A673 (cell line): ENCODE results near the gene LAGE3. TPM values are rescaled to one million over a fixed set of nuclear protein-coding genes. Genes with fewer than 3 reads are reported as not detected.

Experiments used
- BruUV-seq: library from RNA; stranded (reverse); fragments of 400-500 nt; replicated peaks from 2 replicates; lab custom pipeline; 2021; lab: Mats Ljungman, UMichigan
- CTCF ChIA-PET: fragments of 300-600 bp; sonication (Branson Sonifier 250); formaldehyde crosslinking; loops from one replicate; lab custom pipeline; 2022; ENCODE audit warnings: antibody characterized with exemption; lab: Charles Lee
- POLR2A ChIA-PET: fragments of 300-600 bp; sonication (Branson Sonifier 250); formaldehyde crosslinking; loops from one replicate; lab custom pipeline; 2022; ENCODE audit warnings: antibody characterized with exemption; ENCODE audit not compliant: low non-redundant PET; lab: Charles Lee
- DNase-seq: peaks from one replicate; pipeline ENCODE4 v3.0.0-alpha.2; 2015; ENCODE audit warnings: low spot score
- H3K27ac ChIP-seq: fragments of 200-600 bp; sonication (generic); 2 replicates; pipeline ENCODE4 v1.5.1; 2016; ENCODE audit warnings: mixed run types, low read depth, mild to moderate bottlenecking, mixed read lengths, antibody characterized with exemption, low read length; ENCODE audit not compliant: poor library complexity, severe bottlenecking
- H3K27me3 ChIP-seq: fragments of 200-600 bp; sonication (generic); replicated peaks from 2 replicates; pipeline ENCODE4 v1.6.1; 2017; ENCODE audit warnings: mixed run types, low read depth, mild to moderate bottlenecking, mixed read lengths, antibody characterized with exemption, low read length; ENCODE audit not compliant: insufficient read depth, poor library complexity
- H3K36me3 ChIP-seq: fragments of 200-600 bp; sonication (generic); 2 replicates; pipeline ENCODE4 v1.6.1; 2016; ENCODE audit warnings: mixed run types, mild to moderate bottlenecking, mixed read lengths, antibody characterized with exemption, low read length; ENCODE audit not compliant: insufficient read depth, poor library complexity, severe bottlenecking
- H3K4me1 ChIP-seq: fragments of 200-600 bp; sonication (generic); 2 replicates; pipeline ENCODE4 v1.6.1; 2017; ENCODE audit warnings: mixed run types, mild to moderate bottlenecking, mixed read lengths, antibody characterized with exemption, low read length; ENCODE audit not compliant: insufficient read depth, poor library complexity, severe bottlenecking
- H3K4me3 ChIP-seq: fragments of 200-600 bp; sonication (generic); 2 replicates; pipeline ENCODE4 v1.5.1; 2016; ENCODE audit warnings: low read depth, mixed run types, mild to moderate bottlenecking, mixed read lengths, low read length; ENCODE audit not compliant: poor library complexity, severe bottlenecking
- H3K9me3 ChIP-seq: fragments of 200-600 bp; sonication (generic); 2 replicates; pipeline ENCODE4 v1.6.1; 2016; ENCODE audit warnings: mixed run types, low read depth, mild to moderate bottlenecking, mixed read lengths, antibody characterized with exemption, low read length; ENCODE audit not compliant: poor library complexity, severe bottlenecking
- CTCF ChIP-seq: fragments of 300-800, 200-600 bp; sonication (generic); conservative IDR thresholded peaks from 2 replicates; pipeline ENCODE4 v1.5.1; 2017; ENCODE audit warnings: low read depth, mild to moderate bottlenecking, antibody characterized with exemption, low read length, moderate library complexity, mixed read lengths
- EZH2 ChIP-seq: fragments of 200-600 bp; sonication (generic); IDR thresholded peaks from 2 replicates; pipeline ENCODE4 v1.6.1; 2017; ENCODE audit warnings: borderline replicate concordance, low read depth, mild to moderate bottlenecking, mixed read lengths, antibody characterized with exemption, low read length; ENCODE audit not compliant: poor library complexity, severe bottlenecking
- intact Hi-C: fragments of 100-400 bp; cut with micrococcal nuclease; formaldehyde crosslinking; loops from one replicate; pipeline ENCODE4 v1.10.0; 2022; ENCODE audit not compliant: unreplicated experiment
- total RNA-seq: library from RNA; stranded (reverse); gene quantifications from 2 replicates; pipeline ENCODE4 v1.2.3, GENCODE V29; 2021

LAGE3 gene
- total RNA-seq, 1 experiment from 2014 or later = 34.6 TPM

DNA sequence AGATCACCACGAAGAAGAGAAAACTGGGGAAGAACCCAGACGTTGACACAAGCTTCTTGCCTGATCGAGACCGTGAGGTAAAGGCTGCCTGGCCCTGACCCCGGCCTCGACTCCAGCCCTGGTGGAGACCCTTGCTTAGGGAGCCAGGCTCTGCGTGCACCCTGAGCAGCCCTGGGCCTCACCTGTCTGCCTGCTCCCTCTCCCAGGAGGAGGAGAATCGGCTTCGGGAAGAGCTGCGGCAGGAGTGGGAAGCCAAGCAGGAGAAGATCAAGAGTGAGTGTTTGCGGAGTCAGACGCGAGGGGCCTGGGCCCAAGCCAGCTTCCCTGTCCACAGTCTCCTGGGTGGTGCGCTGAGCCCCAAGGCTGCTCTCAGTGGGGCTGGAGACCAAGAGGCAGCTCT, 30.6 kb downstream of the LAGE3 start:
- Histone ChIP-seq H3K36me3 (peaks cover 4% of the 10 kb centered on the region), H3K27me3 (no peaks in the 10 kb centered on the region), H3K4me1 (peaks cover 6% of the 10 kb centered on the region), H3K9me3 (no peaks in the 10 kb centered on the region), H3K4me3 (no peak overlapping the region), H3K27ac (no peak overlapping the region)
- TF ChIP-seq CTCF = no peak
- no peak for TF ChIP-seq EZH2
- intact Hi-C loops = no loop called here
- ChIA-PET CTCF (no interaction called here), POLR2A (no interaction called here)
- BruUV-seq = no TSS peak
- no peak for DNase-seq

DNA sequence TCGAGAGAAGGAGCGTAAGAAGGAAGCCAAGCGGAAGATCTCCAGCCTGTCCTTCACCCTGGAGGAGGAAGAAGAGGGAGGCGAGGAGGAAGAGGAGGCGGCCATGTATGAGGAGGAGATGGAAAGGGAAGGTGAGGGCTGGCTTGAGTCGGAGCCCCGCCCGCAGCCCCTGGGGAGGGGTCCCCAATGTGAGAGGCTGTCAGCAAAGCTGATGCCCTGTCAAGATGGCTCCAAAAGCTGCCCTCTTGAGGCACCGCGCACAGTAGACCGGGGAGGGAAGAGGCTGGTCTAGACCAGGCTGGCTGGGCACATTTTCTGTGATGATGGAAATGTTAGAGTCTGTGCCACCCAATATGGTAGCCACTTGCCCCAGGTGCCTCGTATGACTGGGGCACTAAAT, 32.7 kb downstream of the LAGE3 start:
- Histone ChIP-seq H3K4me1 (peaks cover 6% of the 10 kb centered on the region), H3K27me3 (no peaks in the 10 kb centered on the region), H3K36me3 (peaks cover 4% of the 10 kb centered on the region), H3K4me3 (no peak overlapping the region), H3K27ac (no peak overlapping the region), H3K9me3 (no peaks in the 10 kb centered on the region)
- ChIA-PET CTCF (no interaction called here), POLR2A (no interaction called here)
- intact Hi-C loops = no loop called here
- no TSS peak for BruUV-seq
- TF ChIP-seq CTCF = no peak
- no peak for TF ChIP-seq EZH2
- no peak for DNase-seq

DNA sequence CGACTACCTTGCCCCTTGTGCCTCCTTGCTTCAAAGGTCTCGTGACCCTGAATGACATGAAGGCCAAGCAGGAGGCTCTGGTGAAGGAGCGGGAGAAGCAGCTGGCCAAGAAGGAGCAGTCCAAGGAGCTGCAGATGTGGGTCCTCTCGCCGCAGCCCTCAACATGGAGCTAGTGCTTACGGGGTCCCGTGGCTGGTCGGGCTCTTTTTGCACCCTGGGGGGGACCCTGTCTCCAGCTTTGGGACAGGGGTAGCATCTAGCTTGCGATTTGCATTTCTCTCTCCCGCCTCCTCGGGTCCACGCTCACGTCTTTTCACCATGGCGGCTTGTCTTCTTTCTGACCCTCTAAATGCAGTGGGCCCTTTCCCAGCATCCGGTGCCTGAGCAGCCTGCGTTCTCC, 33.3 kb downstream of the LAGE3 start:
- no peaks in the 10 kb centered on the region for H3K27me3 ChIP-seq
- ChIA-PET CTCF (no interaction called here), POLR2A (no interaction called here)
- no peak for TF ChIP-seq CTCF
- no peak for TF ChIP-seq EZH2
- intact Hi-C loops = no loop called here
- H3K4me1 ChIP-seq = peaks cover 6% of the 10 kb centered on the region
- H3K36me3 ChIP-seq = peaks cover 4% of the 10 kb centered on the region
- H3K27ac ChIP-seq = no peak overlapping the region
- no TSS peak for BruUV-seq
- no peaks in the 10 kb centered on the region for H3K9me3 ChIP-seq
- H3K4me3 ChIP-seq = no peak overlapping the region
- DNase-seq = no peak
